GM19467 (cell line): ENCODE data around the gene PTPRD.

Experiments used
- ATAC-seq: cut with Tn5 transposase; IDR thresholded peaks from one replicate; pipeline ENCODE4 v1.9.1; 2021; ENCODE audit warnings: mild to moderate bottlenecking, moderate library complexity; ENCODE audit not compliant: unreplicated experiment

The PTPRD gene

DNA sequence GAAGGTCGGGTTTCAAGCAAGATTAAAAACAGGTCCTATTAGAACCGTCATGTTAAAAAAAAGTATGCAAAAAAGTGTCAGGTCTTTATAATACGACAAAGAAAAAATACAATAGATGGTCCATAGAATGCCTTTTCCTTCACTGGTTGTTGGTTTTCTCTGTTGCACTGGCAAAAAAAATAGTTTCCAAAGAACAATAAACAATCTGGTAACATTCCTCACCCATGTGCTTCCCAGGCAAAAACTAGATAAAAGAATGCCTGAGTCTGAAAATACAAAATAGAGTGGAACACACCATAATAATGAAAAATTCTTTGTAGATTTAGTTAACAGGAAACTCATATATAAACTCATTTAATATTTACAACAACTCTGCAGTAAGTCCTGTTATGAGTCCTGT, 2223.3 kb downstream of the PTPRD start:
- ATAC-seq, result no peak

DNA sequence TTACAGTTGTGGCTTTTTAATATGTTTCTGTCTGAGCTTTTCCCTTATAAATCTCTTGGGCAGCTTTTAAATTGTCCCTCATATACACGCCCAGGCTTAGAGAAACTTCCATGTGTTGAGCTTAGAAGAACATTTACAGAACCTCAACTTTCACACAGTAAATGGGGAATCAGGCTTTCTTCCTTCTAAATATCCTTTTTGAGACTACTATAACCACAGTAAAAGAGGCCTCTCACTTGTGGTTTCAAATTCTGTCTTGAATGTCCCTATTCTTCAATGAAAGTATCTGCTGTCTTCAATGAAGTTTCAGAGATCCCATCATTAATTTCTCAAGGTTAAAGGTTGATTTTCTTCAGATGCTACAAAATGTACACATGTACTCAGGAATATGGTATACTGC, 2224.7 kb downstream of the PTPRD start:
- no peak for ATAC-seq

DNA sequence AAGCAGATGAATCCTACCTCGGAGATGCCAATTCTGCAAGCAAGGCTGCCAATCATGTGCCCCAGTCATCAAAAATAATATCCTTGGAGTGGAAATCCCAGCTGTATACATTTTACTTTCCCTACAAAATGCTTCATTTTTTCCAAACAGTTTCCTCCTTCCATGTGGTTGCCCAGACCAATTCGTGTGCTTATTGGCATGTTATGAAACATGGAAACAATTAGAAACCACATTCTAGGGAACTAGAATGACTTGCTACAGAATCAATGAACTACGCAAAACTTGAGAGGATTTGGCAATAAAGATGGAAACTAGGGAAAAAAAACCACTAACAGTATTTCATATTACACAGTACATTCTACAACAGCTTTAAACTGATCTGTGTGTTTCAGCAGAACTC, 2228.7 kb downstream of the PTPRD start:
- ATAC-seq, result no peak

DNA sequence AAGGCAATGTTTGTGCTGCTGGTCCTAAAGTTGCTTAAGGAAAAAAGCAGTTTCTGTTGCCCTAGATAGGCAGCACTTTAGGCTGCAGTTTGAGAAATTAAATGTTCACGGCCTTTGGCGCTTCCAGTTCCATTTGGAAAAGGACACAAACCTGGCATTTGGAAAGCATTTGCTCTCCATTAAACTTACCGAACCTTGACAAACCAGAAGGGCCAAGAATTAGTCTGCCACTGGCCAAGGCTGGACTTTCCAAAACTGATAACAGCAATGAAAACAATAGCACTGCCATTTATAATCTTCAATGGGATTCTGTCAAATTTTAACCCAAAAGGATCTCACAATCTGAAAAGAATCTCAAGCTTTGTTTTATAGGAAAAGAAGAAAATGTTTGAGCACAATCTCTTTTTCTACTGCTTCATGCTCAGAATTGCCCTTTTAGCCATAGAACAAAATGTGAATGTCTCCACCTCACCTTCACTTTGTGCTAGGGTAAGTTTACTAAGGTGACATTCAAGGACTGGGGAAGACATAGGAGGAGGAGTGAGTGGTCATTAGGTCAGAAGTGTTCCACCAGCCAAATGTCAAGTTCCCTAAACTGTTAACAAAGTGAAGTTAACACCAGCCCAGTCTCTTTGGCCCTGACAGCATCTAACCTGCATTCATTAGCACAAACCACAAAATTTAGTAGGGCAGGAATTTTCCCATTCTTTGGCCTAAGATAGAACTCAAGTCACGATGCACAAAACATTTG, 2229.8 kb downstream of the PTPRD start:
- no peak for ATAC-seq

DNA sequence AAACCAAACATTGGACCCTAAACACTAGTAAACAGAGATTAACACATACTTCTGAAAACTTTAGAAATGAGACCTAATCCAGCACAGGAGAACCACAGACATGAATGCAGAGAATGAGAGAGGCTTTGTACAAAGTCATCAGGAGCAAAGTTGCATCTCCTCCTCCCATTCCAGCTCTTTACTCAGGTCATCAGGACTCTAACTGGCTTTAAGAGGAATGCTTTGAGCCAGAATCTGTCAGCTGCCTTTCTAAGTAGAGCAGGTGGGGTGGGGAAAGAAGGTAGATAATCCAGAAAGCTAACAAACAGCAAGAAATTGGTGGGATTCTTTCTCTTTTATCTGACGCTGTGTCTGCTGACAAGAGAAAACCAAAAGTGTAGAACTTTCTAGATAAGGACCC, 2230.5 kb downstream of the PTPRD start:
- no peak for ATAC-seq

DNA sequence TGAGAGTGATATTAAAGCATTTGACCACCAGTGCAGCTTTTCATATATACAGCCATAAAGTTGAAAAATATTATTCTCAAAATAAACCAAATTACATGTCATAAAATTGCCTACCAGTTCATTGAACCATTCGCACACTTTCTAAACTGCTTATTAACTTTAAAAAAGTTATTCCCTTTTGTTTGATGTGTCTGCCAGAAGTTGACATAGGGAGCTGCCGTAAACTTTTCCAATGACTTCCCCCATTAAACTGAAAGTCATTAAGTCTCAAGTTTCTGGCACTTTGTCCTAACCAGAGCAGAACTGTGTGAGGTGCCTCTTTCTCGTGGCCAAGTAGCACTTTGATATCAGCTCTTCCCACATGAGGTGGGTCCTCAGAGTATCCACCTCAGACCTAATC, 2231.2 kb downstream of the PTPRD start:
- no peak for ATAC-seq

DNA sequence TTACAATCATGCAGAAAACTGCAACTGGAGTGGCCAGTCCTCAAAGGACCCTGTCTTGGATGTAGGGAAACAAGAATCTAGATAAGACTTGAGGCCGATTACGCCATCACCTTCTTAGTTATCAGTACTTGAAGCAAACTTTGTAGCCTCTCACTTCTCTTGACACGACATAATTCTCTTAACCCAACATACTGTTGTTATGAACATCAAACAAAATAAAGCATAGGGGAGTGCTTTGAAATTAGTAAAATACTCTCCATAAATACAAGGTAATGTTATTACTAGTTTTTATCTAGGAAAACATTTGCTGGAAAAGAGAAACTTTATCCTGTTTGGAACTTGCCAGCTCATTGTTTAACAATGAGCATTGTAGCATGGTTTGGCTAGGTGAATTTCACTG, 2238.3 kb downstream of the PTPRD start:
- ATAC-seq, result no peak

DNA sequence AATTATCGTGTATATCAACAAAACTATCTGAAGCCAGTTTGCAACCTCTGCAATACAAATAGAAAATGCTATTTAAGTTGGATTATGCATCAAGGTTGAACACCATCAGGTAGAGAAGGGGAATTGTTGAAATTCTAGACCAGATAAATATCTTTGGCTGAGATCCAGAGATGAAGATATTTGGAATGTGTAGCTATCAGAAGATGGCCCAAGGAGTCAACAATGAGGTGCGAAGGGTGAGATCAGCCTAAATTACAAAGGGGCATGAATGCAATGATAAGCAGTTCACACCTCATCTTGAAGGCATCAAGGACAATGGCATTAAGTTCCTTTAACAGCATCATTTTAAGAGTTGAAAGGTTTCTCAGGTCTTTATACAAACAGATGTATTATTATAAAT, 2241.1 kb downstream of the PTPRD start:
- ATAC-seq, result no peak

DNA sequence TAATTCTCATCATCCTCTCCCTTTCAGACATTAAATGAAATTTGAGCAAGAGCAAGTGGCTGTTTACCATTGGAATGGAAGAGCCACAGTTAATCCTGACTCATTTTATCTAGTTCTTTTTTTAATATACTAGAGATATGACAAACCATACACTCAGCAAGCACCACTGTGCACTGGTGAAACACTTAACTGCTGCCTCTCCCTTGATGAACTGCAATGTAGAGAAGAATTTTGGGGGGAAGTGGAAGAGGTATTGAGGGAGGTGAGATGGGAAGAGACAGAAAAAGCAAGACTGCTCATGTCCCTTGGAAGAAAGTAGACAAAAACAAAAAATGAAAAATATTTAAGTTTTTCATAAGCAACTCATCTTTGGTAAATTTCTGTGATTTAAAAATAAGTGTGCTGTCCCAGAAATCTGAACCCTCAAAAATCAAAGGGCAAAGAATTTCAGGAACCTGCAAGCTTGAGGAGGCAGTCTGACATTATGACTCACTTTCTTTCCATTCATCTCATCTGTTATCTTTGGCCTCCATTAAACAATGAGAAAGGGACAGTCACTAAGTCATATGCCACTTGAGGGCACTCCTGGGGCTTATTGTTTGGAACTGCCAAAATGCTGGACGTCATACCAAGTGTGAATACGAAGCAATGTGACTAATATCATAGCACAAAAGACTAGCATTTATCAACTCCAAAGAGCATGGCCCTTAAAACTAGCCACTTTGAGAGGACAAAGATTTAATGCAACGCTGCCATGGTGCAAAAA, 2246.5 kb downstream of the PTPRD start:
- ATAC-seq, result no peak

DNA sequence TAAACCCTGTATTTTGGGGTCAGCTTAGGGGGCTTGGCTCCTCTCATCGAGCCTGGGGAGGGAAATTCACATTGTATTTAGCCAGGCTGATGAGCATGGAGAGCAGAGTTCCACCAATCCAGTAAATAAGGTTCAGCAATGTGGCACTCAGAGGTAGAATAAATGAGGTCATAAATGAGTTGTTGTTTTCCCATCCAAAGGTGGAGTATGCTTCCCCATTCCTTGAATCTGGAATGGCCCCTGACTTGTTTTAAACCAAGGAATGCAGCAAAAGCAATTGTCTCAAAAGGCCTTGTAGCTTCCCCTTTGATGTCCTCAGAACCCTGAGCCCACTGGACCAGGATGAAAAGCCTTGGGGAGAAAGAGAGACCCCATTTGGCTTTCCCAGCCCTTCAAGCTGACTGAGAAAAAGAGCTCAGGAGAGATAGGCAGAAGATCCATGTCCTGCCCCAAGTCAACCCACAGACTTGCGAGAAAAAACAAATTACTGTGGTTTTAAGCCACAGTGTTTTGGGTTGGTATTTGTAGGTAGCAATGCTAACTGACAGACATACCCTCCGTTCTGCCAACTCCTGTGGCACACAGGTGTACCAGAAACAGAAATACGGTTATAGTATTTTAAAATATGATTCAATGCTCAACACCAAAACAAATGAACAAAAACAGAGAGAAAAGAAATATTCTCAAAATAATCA, 2247.2 kb downstream of the PTPRD start:
- ATAC-seq, result no peak

DNA sequence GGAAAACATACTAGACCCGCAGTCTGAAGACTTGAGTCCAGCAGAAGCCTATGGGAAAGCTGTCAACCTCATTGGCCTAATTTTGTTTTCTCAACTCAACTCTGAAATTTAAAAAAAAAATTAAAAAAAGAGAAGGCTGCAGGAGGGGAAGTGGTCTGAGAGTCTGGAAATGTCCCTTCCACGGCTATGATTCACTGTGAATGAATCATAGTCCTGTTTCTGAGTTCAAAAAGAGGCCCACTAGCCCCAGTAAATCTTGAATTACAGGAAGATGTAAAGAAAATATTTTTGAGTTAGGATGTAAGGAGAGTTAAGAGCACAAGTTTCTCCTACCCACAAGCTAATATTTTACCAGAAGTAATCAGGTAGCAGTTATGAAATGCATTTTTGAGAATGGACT, 2247.8 kb downstream of the PTPRD start:
- ATAC-seq, result peak; percentile 55

DNA sequence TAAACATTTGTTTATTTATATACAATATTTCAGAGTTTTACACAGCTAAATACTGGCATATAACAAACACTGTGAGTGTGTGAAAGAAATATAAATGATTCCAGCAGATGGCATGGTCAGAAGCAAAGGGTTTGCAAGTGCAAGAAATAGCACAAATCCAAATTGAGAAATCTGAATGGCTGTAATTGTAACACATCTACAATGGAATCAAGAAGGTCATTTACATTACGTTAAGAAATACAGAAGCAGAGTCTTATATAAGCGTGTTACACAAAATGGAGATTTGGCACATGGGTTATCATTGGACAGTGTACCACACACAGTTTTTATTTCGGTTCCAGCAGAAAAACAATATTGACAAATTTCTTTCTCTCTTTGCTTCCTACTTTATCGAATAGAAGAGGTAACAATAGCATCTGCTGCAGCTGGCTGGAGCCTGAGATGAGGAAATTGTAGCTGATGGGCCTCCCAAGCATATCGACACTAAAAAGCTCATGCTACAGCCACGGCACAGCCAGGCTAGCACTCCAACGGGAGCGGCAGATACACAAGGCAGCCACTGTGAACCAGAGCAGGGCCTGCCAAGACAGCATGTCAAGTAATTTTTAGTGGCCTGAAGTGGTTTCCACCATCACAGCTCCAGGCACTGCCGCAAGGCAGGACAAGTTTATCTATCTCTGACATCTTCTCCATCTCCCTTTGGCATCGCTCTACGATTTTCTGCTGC, 2248.6 kb downstream of the PTPRD start:
- no peak for ATAC-seq

DNA sequence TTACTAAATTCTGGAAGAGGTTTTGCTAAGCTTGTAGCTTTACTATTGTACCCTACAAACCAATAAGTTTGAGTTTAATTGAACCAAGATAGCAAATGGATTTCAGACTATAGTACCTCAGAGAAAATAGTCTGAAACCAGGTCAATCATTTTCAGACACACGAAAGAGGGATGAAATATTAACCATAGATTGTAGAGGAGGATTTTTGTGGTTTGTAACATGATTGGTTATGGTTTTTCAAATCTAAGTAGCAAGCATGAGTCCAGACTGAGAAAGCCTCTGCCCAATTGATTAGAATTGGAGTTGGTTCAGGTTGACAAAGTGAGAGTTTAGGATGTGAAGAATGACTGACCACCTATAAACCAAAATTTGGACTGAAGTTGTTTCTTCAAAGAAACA, 2250.6 kb downstream of the PTPRD start:
- peak; percentile 61 for ATAC-seq

DNA sequence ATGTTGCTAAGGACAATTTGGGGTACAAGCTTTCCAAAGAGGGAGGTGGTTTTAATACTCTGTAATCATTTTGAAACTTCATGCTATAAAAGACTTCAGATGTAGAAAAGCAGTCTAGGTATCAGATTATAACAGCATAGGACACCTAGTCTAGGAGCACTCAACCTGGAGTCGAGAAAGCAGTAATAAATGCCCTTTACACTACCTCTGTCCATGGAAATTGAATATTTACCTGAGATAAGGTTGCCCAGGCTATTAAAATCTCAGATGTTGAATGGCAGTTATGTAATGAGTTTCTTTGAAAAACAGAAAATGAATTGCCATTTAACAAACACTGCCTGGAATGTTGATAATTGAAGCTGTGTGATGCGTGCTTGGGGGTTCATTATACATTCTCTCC, 2251.4 kb downstream of the PTPRD start:
- no peak for ATAC-seq

DNA sequence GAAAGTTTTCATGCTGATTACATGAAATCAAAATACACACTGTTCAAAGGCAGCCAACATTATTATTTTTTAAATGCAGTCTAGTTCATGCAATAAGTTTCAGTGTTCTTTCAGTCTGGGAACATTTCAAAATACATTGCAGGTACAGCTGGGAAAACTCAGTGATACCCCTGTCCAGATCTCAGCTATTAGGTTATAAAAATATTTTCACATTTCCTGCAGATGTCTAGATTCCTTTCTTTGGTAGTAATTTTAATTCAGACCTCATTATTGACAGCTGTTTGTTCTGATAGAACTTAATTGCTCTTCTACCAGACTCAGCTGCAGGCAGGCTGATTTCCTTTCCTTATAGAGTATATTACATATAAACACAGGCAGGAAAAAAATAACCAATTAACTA, 2256.4 kb downstream of the PTPRD start:
- ATAC-seq, result no peak

DNA sequence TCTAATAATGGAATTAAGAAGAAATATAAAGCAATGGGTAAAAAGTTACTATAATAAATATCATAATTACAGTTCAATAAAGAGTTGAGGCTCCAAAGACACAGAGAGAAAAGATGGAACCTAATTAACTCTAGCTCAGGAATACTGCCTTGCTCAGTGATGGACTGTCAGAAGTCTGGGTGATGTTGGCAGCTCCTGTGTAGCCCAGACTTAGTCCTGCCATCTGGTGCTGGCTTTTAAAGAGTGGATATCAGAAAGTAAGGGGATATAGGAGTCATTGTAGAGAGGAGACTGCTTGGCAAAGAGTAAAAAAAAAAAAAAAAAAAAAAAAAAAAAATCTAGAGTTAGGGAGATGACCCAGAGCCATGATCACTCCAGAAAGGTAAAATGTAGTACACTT, 2261.4 kb downstream of the PTPRD start:
- ATAC-seq, result no peak

DNA sequence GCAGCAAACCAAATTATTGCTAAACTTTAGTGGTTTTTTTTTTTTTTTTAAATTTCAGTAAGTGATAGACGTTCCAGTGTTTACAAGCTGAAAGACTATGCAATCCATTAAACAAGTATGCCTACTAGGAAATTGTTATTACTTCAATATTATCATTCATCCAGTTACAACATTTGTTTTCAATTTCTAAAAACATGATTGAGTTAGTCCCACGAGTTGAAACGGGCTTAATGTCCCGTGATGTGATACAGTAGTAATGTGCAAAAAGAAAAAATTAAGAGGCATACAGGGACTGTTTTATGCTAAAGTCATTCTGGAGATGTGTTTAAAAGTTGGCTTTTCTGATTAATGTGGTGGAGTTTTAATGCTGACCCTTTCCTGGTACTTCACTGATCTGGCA, 2262.9 kb downstream of the PTPRD start:
- no peak for ATAC-seq

DNA sequence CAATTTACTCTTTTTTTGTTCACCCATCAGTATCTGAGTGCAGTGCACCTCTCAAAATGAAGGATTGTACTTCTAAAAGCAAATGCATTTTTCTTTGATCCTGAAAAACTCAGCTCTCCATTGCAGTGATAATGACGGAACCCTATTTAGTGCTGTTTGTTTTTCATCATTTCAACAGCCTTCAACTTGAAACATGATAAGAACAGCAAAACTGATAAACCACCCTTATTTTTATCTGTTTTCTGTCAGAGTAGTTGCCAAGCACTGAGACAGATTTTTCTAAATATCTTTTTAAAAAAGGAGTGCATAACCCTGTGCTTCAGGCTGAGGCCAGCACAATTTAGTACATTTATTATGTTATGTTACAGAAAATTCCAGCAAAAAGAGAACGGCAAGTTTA, 2263.4 kb downstream of the PTPRD start:
- no peak for ATAC-seq

DNA sequence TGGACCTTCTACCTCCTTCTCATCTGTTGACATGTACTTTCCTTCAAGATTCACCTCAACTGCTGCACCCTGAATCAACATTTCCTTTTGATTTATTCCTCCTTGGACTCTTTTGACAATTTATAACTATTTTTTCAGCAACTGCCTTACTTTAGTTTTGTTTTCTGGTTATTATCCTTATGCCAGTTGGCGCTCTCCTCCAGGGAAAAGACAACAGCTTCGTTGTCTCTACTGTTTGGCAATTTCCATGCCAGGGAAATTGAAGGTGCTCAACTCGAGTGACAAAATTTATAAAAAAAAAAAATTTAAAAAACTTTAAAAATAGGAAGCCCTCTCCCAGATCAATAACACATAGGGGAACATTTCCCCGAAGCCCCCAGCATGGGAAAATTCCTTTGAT, 2264.0 kb downstream of the PTPRD start:
- ATAC-seq, result no peak

DNA sequence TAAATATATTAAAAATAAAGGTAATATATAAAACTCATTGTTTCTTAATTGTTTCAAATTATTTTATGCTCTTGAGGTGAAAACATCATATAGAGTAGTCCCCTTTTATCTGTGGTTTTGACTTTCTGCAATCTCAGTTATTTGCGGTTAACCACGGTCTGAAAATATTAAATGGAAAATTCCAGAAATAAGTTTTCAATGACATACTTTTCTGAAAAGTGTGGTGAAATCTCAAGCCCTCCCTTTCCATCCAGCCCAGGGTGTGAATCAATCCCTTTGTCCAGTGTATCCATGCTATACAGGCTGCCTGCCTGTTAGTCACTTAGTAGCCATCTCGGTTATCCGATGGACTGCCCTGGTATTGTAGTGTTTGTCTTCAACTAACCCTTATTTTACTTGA, 2266.5 kb downstream of the PTPRD start:
- no peak for ATAC-seq

DNA sequence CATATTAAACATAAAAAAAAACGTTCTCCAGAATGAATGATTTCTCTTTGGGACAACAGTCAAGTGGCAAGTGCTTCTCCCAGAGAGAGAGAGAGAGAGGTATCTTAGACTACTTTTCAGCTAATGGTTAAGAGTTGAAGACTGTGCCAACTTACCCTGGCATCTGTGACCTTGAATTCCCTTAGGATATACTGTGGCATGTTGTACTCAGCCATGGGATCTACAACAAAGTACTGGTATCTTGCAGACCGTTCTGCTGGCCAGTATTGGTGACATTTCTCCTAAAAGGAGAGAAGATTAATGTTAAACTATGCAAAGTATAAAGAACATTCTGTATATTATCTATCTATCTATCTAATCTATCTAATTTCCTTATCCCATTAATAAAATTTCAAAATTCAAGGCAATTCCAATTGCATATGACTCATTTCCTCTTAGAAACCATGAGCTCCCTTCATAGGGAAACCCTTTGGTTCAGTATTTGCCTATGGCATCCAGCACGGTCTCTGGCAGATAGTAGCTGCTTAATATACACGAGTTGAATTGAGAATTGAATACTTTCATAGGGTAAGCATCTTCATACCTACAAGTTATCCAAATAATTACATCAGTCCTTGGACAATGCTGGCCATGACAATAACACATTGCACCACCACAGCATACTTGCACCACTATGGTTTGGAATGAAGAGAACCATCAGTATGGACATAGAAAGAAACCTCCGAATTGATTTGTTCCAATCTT, 2273.9 kb downstream of the PTPRD start:
- ATAC-seq, result no peak
